RPMI7951 (cell line): ENCODE measurements around the gene UCHL3. TPM values are rescaled to one million over a fixed set of nuclear protein-coding genes. Genes with fewer than 3 reads are reported as not detected.
"Not testable (repeated sequence)": the region's sequence is repeated elsewhere in the genome, so short reads cannot be mapped to it uniquely, and the experiment has no call there.

ENCODE experiments used
- DNase-seq: peaks from one replicate; pipeline ENCODE4 v3.0.0-alpha.2; 2012; ENCODE audit warnings: low read depth
- total RNA-seq: library from RNA; depleted of rRNA; stranded (reverse); fragments of >200 nt; shearing (Covaris generic); gene quantifications from 2 replicates; pipeline ENCODE4 v1.2.3, GENCODE V29; 2014; rRNA removed

Gene UCHL3
- 56.6 and 60.4 TPM in 2 replicates for total RNA-seq

GRCh38 chr13:75549262-75550158 is at the start of gene UCHL3:
TSS of gene UCHL3 (plus strand) at chr13:75549791. CDS start at chr13:75549821, 30 bp downstream.
- peak; percentile 89 for DNase-seq

GRCh38 chr13:75505327-75505726 is 44.3 kb upstream of the UCHL3 start:
- no peak for DNase-seq

- no peak for DNase-seq
Observed at GRCh38 chr13:75506018-75506417, 43.6 kb upstream of the UCHL3 start.

- DNase-seq, result no peak
Observed at GRCh38 chr13:75507027-75508001, 42.3 kb upstream of the UCHL3 start.

- DNase-seq, result no peak
Observed at GRCh38 chr13:75508002-75508548, 41.5 kb upstream of the UCHL3 start.

- DNase-seq, result no peak
Observed at GRCh38 chr13:75511051-75511625, 38.5 kb upstream of the UCHL3 start.

- DNase-seq, result no peak
Observed at GRCh38 chr13:75512253-75512652, 37.3 kb upstream of the UCHL3 start.

GRCh38 chr13:75513271-75513670 is 36.3 kb upstream of the UCHL3 start:
- no peak for DNase-seq

GRCh38 chr13:75514080-75514995 is 35.3 kb upstream of the UCHL3 start:
- DNase-seq, result peak; percentile 40

GRCh38 chr13:75518439-75519088 is 31.0 kb upstream of the UCHL3 start:
- no peak for DNase-seq

- DNase-seq, result no peak
Observed at GRCh38 chr13:75521956-75522355, 27.6 kb upstream of the UCHL3 start.

- no peak for DNase-seq
Observed at GRCh38 chr13:75530549-75530961, 19.0 kb upstream of the UCHL3 start.

GRCh38 chr13:75533861-75534260 is 15.7 kb upstream of the UCHL3 start:
- no peak for DNase-seq

GRCh38 chr13:75537401-75538365 is 11.9 kb upstream of the UCHL3 start, which contains the start of gene COMMD6:
TSS of gene COMMD6 (minus strand) at chr13:75537841. CDS start at chr13:75537805, 36 bp downstream.
- DNase-seq, result peak; percentile 93

GRCh38 chr13:75541287-75541686 is 8.3 kb upstream of the UCHL3 start:
- no peak for DNase-seq

- DNase-seq, result no peak
Observed at GRCh38 chr13:75541961-75542360, 7.6 kb upstream of the UCHL3 start.

- DNase-seq, result no peak
Observed at GRCh38 chr13:75544681-75545330, 4.8 kb upstream of the UCHL3 start.

GRCh38 chr13:75545386-75545785 is 4.2 kb upstream of the UCHL3 start:
- not testable (repeated sequence) for DNase-seq
